ENCODE data around the gene ADORA1.

ADORA1 gene

GRCh38 chr1:203211812-203212211, 84.3 kb downstream of the ADORA1 start:
- H3K4me2 ChIP-seq (ENCODE audit: insufficient read depth, low read length): no peak overlapping the region

GRCh38 chr1:203213126-203213525, 85.6 kb downstream of the ADORA1 start:
- Histone ChIP-seq H3K36me3 (ENCODE audit: insufficient read depth, low read length) (no peaks in the 10 kb centered on the region), H3K79me2 (ENCODE audit: insufficient read depth, low read length) (no peaks in the 10 kb centered on the region), H3K27ac (ENCODE audit: low read length) (no peak overlapping the region), H3K4me2 (ENCODE audit: insufficient read depth, low read length) (no peak overlapping the region), H3K4me1 (ENCODE audit: insufficient read depth, low read length) (peaks cover 14% of the 10 kb centered on the region), H3K9me3 (ENCODE audit: insufficient read depth, low read length, severe bottlenecking) (no peaks in the 10 kb centered on the region), H3K27me3 (ENCODE audit: insufficient read depth, low read length, poor library complexity) (no peaks in the 10 kb centered on the region), H4K20me1 (ENCODE audit: insufficient read depth, low read length) (peaks cover 7% of the 10 kb centered on the region; the same call in 1 of the 2 replicates), H3K4me3 (ENCODE audit: low read depth in 1 of 2, low read length in 2 of 2) (no peak overlapping the region), H2AFZ (ENCODE audit: low read depth, low read length) (no peak overlapping the region), H3K9ac (ENCODE audit: low read depth, low read length) (no peak overlapping the region)
- ATAC-seq (ENCODE audit: insufficient read depth, low read depth) (no peak), DNase-seq (no peak)
- TF ChIP-seq CTCF (IDR thresholded peaks at IDR 0.05; ENCODE audit: borderline replicate concordance, extremely low read depth, low read length, poor library complexity, severe bottlenecking) (no peak), EZH2 (IDR thresholded peaks at IDR 0.05; ENCODE audit: borderline replicate concordance, low read depth, low read length, severe bottlenecking) (no peak)

More at GRCh38 chr1:203211812-203212211, 84.3 kb downstream of the ADORA1 start:
- H3K27ac ChIP-seq (ENCODE audit: low read length): no peak overlapping the region
- H2AFZ ChIP-seq (ENCODE audit: low read depth, low read length): no peak overlapping the region
- DNase-seq (no peak), ATAC-seq (ENCODE audit: insufficient read depth, low read depth) (no peak)
- H3K4me3 ChIP-seq (ENCODE audit: low read depth in 1 of 2, low read length in 2 of 2): no peak overlapping the region
- H3K27me3 ChIP-seq (ENCODE audit: insufficient read depth, low read length, poor library complexity): no peaks in the 10 kb centered on the region
- no peaks in the 10 kb centered on the region for H3K79me2 ChIP-seq (ENCODE audit: insufficient read depth, low read length)
- peaks cover 14% of the 10 kb centered on the region for H3K4me1 ChIP-seq (ENCODE audit: insufficient read depth, low read length)
- H3K9ac ChIP-seq (ENCODE audit: low read depth, low read length): no peak overlapping the region
- TF ChIP-seq CTCF (IDR thresholded peaks at IDR 0.05; ENCODE audit: borderline replicate concordance, extremely low read depth, low read length, poor library complexity, severe bottlenecking): no peak
- no peak for TF ChIP-seq EZH2 (IDR thresholded peaks at IDR 0.05; ENCODE audit: borderline replicate concordance, low read depth, low read length, severe bottlenecking)
- H4K20me1 ChIP-seq (ENCODE audit: insufficient read depth, low read length): peaks cover 3% of the 10 kb centered on the region; the same call in 1 of the 2 replicates
- H3K9me3 ChIP-seq (ENCODE audit: insufficient read depth, low read length, severe bottlenecking): no peaks in the 10 kb centered on the region
- H3K36me3 ChIP-seq (ENCODE audit: insufficient read depth, low read length): no peaks in the 10 kb centered on the region

GRCh38 chr1:203214871-203215270, 87.3 kb downstream of the ADORA1 start:
- no peaks in the 10 kb centered on the region for H3K36me3 ChIP-seq (ENCODE audit: insufficient read depth, low read length)
- H2AFZ ChIP-seq (ENCODE audit: low read depth, low read length): no peak overlapping the region
- peaks cover 3% of the 10 kb centered on the region for H3K27me3 ChIP-seq (ENCODE audit: insufficient read depth, low read length, poor library complexity)
- H4K20me1 ChIP-seq (ENCODE audit: insufficient read depth, low read length): peaks cover 7% of the 10 kb centered on the region; the same call in 1 of the 2 replicates
- peaks cover 14% of the 10 kb centered on the region for H3K4me1 ChIP-seq (ENCODE audit: insufficient read depth, low read length)
- TF ChIP-seq CTCF (IDR thresholded peaks at IDR 0.05; ENCODE audit: borderline replicate concordance, extremely low read depth, low read length, poor library complexity, severe bottlenecking) (no peak), EZH2 (IDR thresholded peaks at IDR 0.05; ENCODE audit: borderline replicate concordance, low read depth, low read length, severe bottlenecking) (no peak)
- H3K4me3 ChIP-seq (ENCODE audit: low read depth in 1 of 2, low read length in 2 of 2): no peak overlapping the region
- H3K27ac ChIP-seq (ENCODE audit: low read length): no peak overlapping the region
- ATAC-seq (ENCODE audit: insufficient read depth, low read depth) (no peak), DNase-seq (no peak)
- H3K4me2 ChIP-seq (ENCODE audit: insufficient read depth, low read length): no peak overlapping the region
- H3K9ac ChIP-seq (ENCODE audit: low read depth, low read length): no peak overlapping the region
- no peaks in the 10 kb centered on the region for H3K79me2 ChIP-seq (ENCODE audit: insufficient read depth, low read length)
- no peaks in the 10 kb centered on the region for H3K9me3 ChIP-seq (ENCODE audit: insufficient read depth, low read length, severe bottlenecking)

- H2AFZ ChIP-seq (ENCODE audit: low read depth, low read length): no peak overlapping the region
- H3K27ac ChIP-seq (ENCODE audit: low read length): no peak overlapping the region
- DNase-seq (peak; percentile 60), ATAC-seq (ENCODE audit: insufficient read depth, low read depth) (peak; percentile 76)
- H3K79me2 ChIP-seq (ENCODE audit: insufficient read depth, low read length): no peaks in the 10 kb centered on the region
- no peaks in the 10 kb centered on the region for H3K36me3 ChIP-seq (ENCODE audit: insufficient read depth, low read length)
- H3K4me3 ChIP-seq (ENCODE audit: low read depth in 1 of 2, low read length in 2 of 2): no peak overlapping the region
- no peaks in the 10 kb centered on the region for H3K9me3 ChIP-seq (ENCODE audit: insufficient read depth, low read length, severe bottlenecking)
- H3K4me2 ChIP-seq (ENCODE audit: insufficient read depth, low read length): no peak overlapping the region
- peaks cover 10% of the 10 kb centered on the region for H3K27me3 ChIP-seq (ENCODE audit: insufficient read depth, low read length, poor library complexity)
- H4K20me1 ChIP-seq (ENCODE audit: insufficient read depth, low read length): peaks cover 7% of the 10 kb centered on the region; the same call in 1 of the 2 replicates
- no peak overlapping the region for H3K9ac ChIP-seq (ENCODE audit: low read depth, low read length)
- H3K4me1 ChIP-seq (ENCODE audit: insufficient read depth, low read length): peaks cover 14% of the 10 kb centered on the region
- TF ChIP-seq EZH2 (IDR thresholded peaks at IDR 0.05; ENCODE audit: borderline replicate concordance, low read depth, low read length, severe bottlenecking) (no peak), CTCF (IDR thresholded peaks at IDR 0.05; ENCODE audit: borderline replicate concordance, extremely low read depth, low read length, poor library complexity, severe bottlenecking) (no peak)
Observed at GRCh38 chr1:203215573-203215972, 88.0 kb downstream of the ADORA1 start.
